AG04449 (cell line): Measurements from ENCODE around the gene PITX1.

Source experiments
- CTCF ChIA-PET: fragments of 350-600 bp; formaldehyde crosslinking; extraction: SDS; loops from one replicate; lab custom pipeline; 2021; ENCODE audit warnings: antibody characterized with exemption; lab: Yijun Ruan, JAX
- POLR2A ChIA-PET: fragments of 400-600, 350-600 bp; formaldehyde crosslinking; extraction: SDS; loops from one replicate; lab custom pipeline; 2020; ENCODE audit warnings: antibody characterized with exemption, inconsistent platforms; lab: Yijun Ruan, JAX
- DNase-seq: peaks from one replicate; pipeline ENCODE4 v3.0.0-alpha.2; 2010; ENCODE audit warnings: low read depth, low spot score
- H3K4me3 ChIP-seq: 2 replicates; pipeline ENCODE4 v1.5.1; 2011; ENCODE audit warnings: low read depth, mild to moderate bottlenecking, control low read depth, low read length
- CTCF ChIP-seq: IDR thresholded peaks from one replicate; pipeline ENCODE4 v1.5.1; 2011; ENCODE audit warnings: mild to moderate bottlenecking, moderate library complexity, low read length, control low read depth, inconsistent platforms; ENCODE audit not compliant: insufficient read depth; ENCODE audit errors: missing control alignments

PITX1 gene

GRCh38 chr5:135041726-135042125 lies 7.7 kb upstream of the PITX1 start:
- TF ChIP-seq CTCF: no peak
- H3K4me3 ChIP-seq: no peak overlapping the region
- no peak for DNase-seq
- ChIA-PET POLR2A (no interaction called here), CTCF (interaction anchor here (1.0 to 1.3 kb wide), 2 partner anchors 31 to 291 kb away, joined by 3 to 5 read pairs; no protein-coding TSS in a partner anchor)

GRCh38 chr5:135041145-135041587 lies 7.1 kb upstream of the PITX1 start:
- TF ChIP-seq CTCF: no peak
- no peak overlapping the region for H3K4me3 ChIP-seq
- no peak for DNase-seq
- CTCF ChIA-PET: no interaction called here
- POLR2A ChIA-PET: no interaction called here

GRCh38 chr5:135040333-135041144 lies 6.5 kb upstream of the PITX1 start:
- ChIA-PET CTCF (no interaction called here), POLR2A (no interaction called here)
- DNase-seq: no peak
- TF ChIP-seq CTCF: no peak
- no peak overlapping the region for H3K4me3 ChIP-seq

- ChIA-PET CTCF (no interaction called here), POLR2A (no interaction called here)
- no peak overlapping the region for H3K4me3 ChIP-seq
- TF ChIP-seq CTCF: no peak
- no peak for DNase-seq
Observed at GRCh38 chr5:135040034-135040332, 6.0 kb upstream of the PITX1 start.

- ChIA-PET POLR2A (no interaction called here), CTCF (no interaction called here)
Observed at GRCh38 chr5:135039271-135040033, 5.4 kb upstream of the PITX1 start.

More at GRCh38 chr5:135039271-135040033, 5.4 kb upstream of the PITX1 start:
- no peak for DNase-seq
- peak overlapping the region; percentile 39 for H3K4me3 ChIP-seq
- no peak for TF ChIP-seq CTCF
